ENCODE measurements around the gene CMTM4. TPM values are rescaled to one million over a fixed set of nuclear protein-coding genes. Genes with fewer than 3 reads are reported as not detected.

CMTM4 gene
- total RNA-seq, 5 donors from 2014 or later (not counting 1 experiment from before 2014, with no cell fraction given) = 1.1 to 2.3 (median 1.8) TPM

- H3K27me3 Mint-ChIP-seq = no peaks in the 10 kb centered on the region
- peaks cover 40 to 56% (median 47%) of the 10 kb centered on the region in 3 donors for H3K4me1 Mint-ChIP-seq
- no peaks in the 10 kb centered on the region for H3K27me3 ChIP-seq (replicated peaks in 1 of 2; ENCODE audit: control insufficient read depth in 2 of 2, extremely low read depth in 1 of 2, insufficient read depth in 2 of 2, low read length in 1 of 2)
- ChIA-PET POLR2A (no interaction called here), CTCF (interaction anchor here in 1 of 2 donors (1.1 to 2.5 kb wide), 2 partner anchors 42 kb away, joined by 3 to 17 read pairs; no protein-coding TSS in a partner anchor)
- WGBS (ENCODE audit: insufficient coverage) = under 1% methylated on average over 45 of the region's 61 CpGs
- DNase-seq (peak in 7 of 35 experiments; percentile 21 to 46 (median 28)), ATAC-seq (replicated peaks in 1 of 4) (peak in 3 of 4 experiments; percentile 2 to 6 (median 4))
- H3K9me3 ChIP-seq = no peaks in the 10 kb centered on the region
- peak overlapping the region; percentile 60 to 87 for H3K4me3 ChIP-seq (ENCODE audit: control insufficient read depth in 1 of 2, extremely low read depth in 1 of 2, low read length in 1 of 2)
- H3K4me3 Mint-ChIP-seq = peak overlapping the region; percentile 75 to 96 (median 83)
- H3K9me3 Mint-ChIP-seq = peaks cover 0 to 4% (median 0%) of the 10 kb centered on the region in 3 donors
- peak overlapping the region; percentile 74 for H3K27ac ChIP-seq (ENCODE audit: low read length)
- peak overlapping the region; percentile 89 to 93 for H3K27ac Mint-ChIP-seq
- peaks cover 5 to 18% of the 10 kb centered on the region in 2 donors for H3K36me3 ChIP-seq (ENCODE audit: control insufficient read depth in 2 of 2, extremely low read depth in 1 of 2, insufficient read depth in 1 of 2, low read length in 1 of 2)
- peaks cover 9 to 53% of the 10 kb centered on the region in 2 experiments for H3K4me1 ChIP-seq (ENCODE audit: control insufficient read depth in 1 of 2, extremely low read depth in 1 of 2, insufficient read depth in 2 of 2, low read length in 2 of 2)
- peaks cover 11% of the 10 kb centered on the region for H3K36me3 Mint-ChIP-seq
Observed at GRCh38 chr16:66605177-66605978, 91.2 kb downstream of the CMTM4 start.

- Histone ChIP-seq H3K27ac (ENCODE audit: low read length) (peak within 1 kb of the TSS; percentile 74), H3K27me3 (replicated peaks in 1 of 2; ENCODE audit: control insufficient read depth in 2 of 2, extremely low read depth in 1 of 2, insufficient read depth in 2 of 2, low read length in 1 of 2) (no peaks in the 10 kb centered on the region), H3K36me3 (ENCODE audit: control insufficient read depth in 2 of 2, extremely low read depth in 1 of 2, insufficient read depth in 1 of 2, low read length in 1 of 2) (peaks cover 1 to 10% of the 10 kb centered on the region in 2 donors), H3K4me3 (ENCODE audit: control insufficient read depth in 1 of 2, extremely low read depth in 1 of 2, low read length in 1 of 2) (peak within 1 kb of the TSS; percentile 72 to 87), H3K4me1 (ENCODE audit: control insufficient read depth in 1 of 2, extremely low read depth in 1 of 2, insufficient read depth in 2 of 2, low read length in 2 of 2) (peaks cover 9 to 54% of the 10 kb centered on the region in 2 experiments), H3K9me3 (no peaks in the 10 kb centered on the region)
- peak; percentile 56 to 61 (median 58) for ATAC-seq (replicated peaks in 1 of 4)
- Mint-ChIP-seq H3K4me3 (peak within 1 kb of the TSS; percentile 86 to 96 (median 90)), H3K27ac (peak within 1 kb of the TSS; percentile 93 to 94), H3K27me3 (no peaks in the 10 kb centered on the region), H3K36me3 (peaks cover 3% of the 10 kb centered on the region), H3K4me1 (peaks cover 44 to 62% (median 50%) of the 10 kb centered on the region in 3 donors), H3K9me3 (peaks cover 0 to 4% (median 0%) of the 10 kb centered on the region in 3 donors)
- DNase-seq = peak; percentile 34 to 82 (median 63)
- CTCF ChIA-PET = interaction anchor here (0.5 to 2.5 kb wide), 7 partner anchors 15 to 285 kb away, joined by 3 to 17 read pairs (median 3); partner anchors contain the start of gene NAE1 (in 1 of the 2)
- WGBS (ENCODE audit: insufficient coverage) = under 1% methylated on average over 75 of the region's 96 CpGs
- POLR2A ChIA-PET = no interaction called here
Observed at GRCh38 chr16:66604376-66605176, 92.0 kb downstream of the CMTM4 start, which contains the start of gene CMTM3. TSS of gene CMTM3 (plus strand) at chr16:66604704. CDS start at chr16:66604806, 102 bp downstream.

DNA sequence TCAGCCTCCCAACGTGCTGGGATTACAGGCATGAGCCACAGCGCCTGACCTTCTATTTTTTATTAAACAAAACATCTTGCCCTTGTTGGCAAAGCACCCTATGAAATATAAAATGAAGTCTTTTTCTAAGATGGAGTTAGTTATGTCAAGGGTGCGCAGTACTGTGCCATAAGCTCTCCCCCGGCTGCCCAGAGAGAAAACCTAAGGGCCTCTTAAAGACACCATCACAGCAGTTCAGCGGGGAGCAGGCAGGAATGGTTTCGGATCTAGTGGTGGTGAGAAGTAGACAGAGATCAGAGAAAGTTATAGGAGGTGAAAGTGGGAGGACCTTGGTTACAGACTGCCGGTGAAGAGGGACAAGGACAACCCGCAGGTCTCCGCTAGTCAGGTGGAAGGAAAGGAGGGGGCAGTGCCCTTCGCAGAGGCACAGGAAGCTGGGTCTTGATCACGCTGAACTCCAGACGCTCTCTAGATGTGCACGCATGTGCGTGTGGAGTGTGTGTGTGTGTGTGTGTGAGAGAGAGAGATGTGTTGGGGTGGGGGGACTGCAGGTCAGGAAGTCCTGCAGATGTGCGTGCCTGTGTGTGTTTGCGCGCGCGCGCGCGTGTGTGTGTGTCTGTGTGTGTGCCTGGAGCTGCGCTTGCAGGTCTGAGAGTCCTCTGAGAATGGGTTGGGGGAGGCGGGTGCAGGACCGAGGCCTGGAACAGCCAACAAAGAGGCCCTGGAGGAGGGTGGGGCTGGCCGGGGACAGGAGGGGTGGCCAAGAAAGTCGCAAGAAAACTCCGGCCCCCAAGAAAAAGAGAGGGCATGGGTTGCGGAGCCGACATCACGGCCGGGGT, 92.8 kb downstream of the CMTM4 start:
- peak overlapping the region; percentile 58 for H3K27ac ChIP-seq (ENCODE audit: low read length)
- no peaks in the 10 kb centered on the region for H3K9me3 ChIP-seq
- Mint-ChIP-seq H3K27me3 (no peaks in the 10 kb centered on the region), H3K36me3 (peaks cover 3% of the 10 kb centered on the region), H3K4me3 (peak overlapping the region; percentile 86 to 96 (median 90)), H3K4me1 (peaks cover 47 to 67% (median 52%) of the 10 kb centered on the region in 3 donors), H3K27ac (peak overlapping the region; percentile 90 to 94), H3K9me3 (peaks cover 0 to 4% (median 0%) of the 10 kb centered on the region in 3 donors)
- WGBS (ENCODE audit: insufficient coverage) = under 1% methylated on average over 25 of the region's 32 CpGs
- H3K36me3 ChIP-seq (ENCODE audit: control insufficient read depth in 2 of 2, extremely low read depth in 1 of 2, insufficient read depth in 1 of 2, low read length in 1 of 2) = peaks cover 0 to 2% of the 10 kb centered on the region in 2 donors
- DNase-seq (peak; percentile 62 to 88 (median 76)), ATAC-seq (replicated peaks in 1 of 4) (peak; percentile 70 to 74 (median 72))
- peaks cover 9 to 51% of the 10 kb centered on the region in 2 experiments for H3K4me1 ChIP-seq (ENCODE audit: control insufficient read depth in 1 of 2, extremely low read depth in 1 of 2, insufficient read depth in 2 of 2, low read length in 2 of 2)
- peak overlapping the region; percentile 72 to 87 for H3K4me3 ChIP-seq (ENCODE audit: control insufficient read depth in 1 of 2, extremely low read depth in 1 of 2, low read length in 1 of 2)
- ChIA-PET POLR2A (no interaction called here), CTCF (interaction anchor here (0.5 to 2.5 kb wide), 6 partner anchors 14 to 227 kb away, joined by 3 to 17 read pairs (median 4); partner anchors contain the start of gene NAE1 (in 1 of the 2))
- no peaks in the 10 kb centered on the region for H3K27me3 ChIP-seq (replicated peaks in 1 of 2; ENCODE audit: control insufficient read depth in 2 of 2, extremely low read depth in 1 of 2, insufficient read depth in 2 of 2, low read length in 1 of 2)

DNA sequence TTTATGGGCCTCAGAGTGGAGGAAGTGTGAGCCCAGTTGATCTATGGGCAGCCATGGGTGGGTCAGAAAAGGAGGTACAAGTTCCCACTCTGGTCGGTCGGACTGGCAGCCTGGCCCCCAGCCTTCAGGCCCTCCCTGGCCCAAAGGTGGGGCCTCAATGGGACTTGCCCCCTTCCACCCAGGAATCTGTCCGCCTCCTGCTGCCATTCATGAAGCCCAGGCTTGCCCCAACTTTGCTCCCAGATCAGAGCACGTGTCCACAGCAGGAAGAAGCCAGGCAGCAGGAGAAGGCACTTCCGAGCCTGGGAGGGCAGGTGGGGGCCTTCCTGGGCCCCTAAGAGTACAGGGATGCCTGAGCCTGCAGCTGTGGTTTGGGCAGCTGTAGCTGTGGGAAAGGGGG, 95.1 kb downstream of the CMTM4 start:
- H3K9me3 ChIP-seq = no peaks in the 10 kb centered on the region
- H3K4me3 ChIP-seq (ENCODE audit: control insufficient read depth in 1 of 2, extremely low read depth in 1 of 2, low read length in 1 of 2) = no peak overlapping the region
- H3K27ac ChIP-seq (ENCODE audit: low read length) = no peak overlapping the region
- DNase-seq = no peak
- Mint-ChIP-seq H3K27me3 (no peaks in the 10 kb centered on the region), H3K36me3 (no peaks in the 10 kb centered on the region), H3K27ac (no peak overlapping the region), H3K4me3 (no peak overlapping the region), H3K9me3 (peaks cover 0 to 4% (median 0%) of the 10 kb centered on the region in 3 donors), H3K4me1 (peaks cover 44 to 63% (median 52%) of the 10 kb centered on the region in 3 donors)
- ATAC-seq (replicated peaks in 1 of 4) = no peak
- H3K27me3 ChIP-seq (replicated peaks in 1 of 2; ENCODE audit: control insufficient read depth in 2 of 2, extremely low read depth in 1 of 2, insufficient read depth in 2 of 2, low read length in 1 of 2) = no peaks in the 10 kb centered on the region
- ChIA-PET CTCF (interaction anchor here in 1 of 2 donors (0.7 kb wide), 1 partner anchor 39 kb away, joined by 7 read pairs; no protein-coding TSS in a partner anchor), POLR2A (no interaction called here)
- peaks cover 5 to 33% of the 10 kb centered on the region in 2 experiments for H3K4me1 ChIP-seq (ENCODE audit: control insufficient read depth in 1 of 2, extremely low read depth in 1 of 2, insufficient read depth in 2 of 2, low read length in 2 of 2)
- 89% methylated on average over 5 of the region's 5 CpGs for WGBS (ENCODE audit: insufficient coverage)
- H3K36me3 ChIP-seq (ENCODE audit: control insufficient read depth in 2 of 2, extremely low read depth in 1 of 2, insufficient read depth in 1 of 2, low read length in 1 of 2) = no peaks in the 10 kb centered on the region

DNA sequence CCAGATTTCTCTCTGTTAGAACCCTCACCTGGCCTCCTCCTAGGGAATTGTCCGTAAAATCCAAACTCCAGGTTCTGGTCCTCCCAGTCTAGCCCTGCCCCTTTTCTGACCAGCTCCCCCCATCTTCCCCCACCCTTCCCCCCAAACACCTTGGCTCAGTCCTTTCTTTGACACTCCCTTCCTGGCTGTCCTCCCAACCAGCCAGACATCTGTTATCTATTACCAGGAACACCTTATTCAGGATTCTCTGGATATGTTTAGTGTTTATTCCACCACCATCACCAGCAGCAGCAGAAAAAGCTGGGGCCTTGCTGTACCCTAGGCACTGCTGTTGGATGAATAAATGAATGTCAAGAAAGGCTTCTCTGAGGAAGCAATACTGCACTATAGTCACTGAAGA, 96.1 kb downstream of the CMTM4 start:
- H3K9me3 Mint-ChIP-seq = peaks cover 0 to 4% (median 0%) of the 10 kb centered on the region in 3 donors
- CTCF ChIA-PET = interaction anchor here in 1 of 2 donors (0.6 kb wide), 1 partner anchor 8 kb away, joined by 4 read pairs; no protein-coding TSS in a partner anchor
- no peak for ATAC-seq (replicated peaks in 1 of 4)

More for the DNA sequence above, 96.1 kb downstream of the CMTM4 start:
- POLR2A ChIA-PET = interaction anchor here (0.5 to 0.6 kb wide), 2 partner anchors 69 to 1683 kb away, joined by 3 to 9 read pairs; no protein-coding TSS in a partner anchor
- no peaks in the 10 kb centered on the region for H3K36me3 Mint-ChIP-seq
- peaks cover 0 to 23% of the 10 kb centered on the region in 2 experiments for H3K4me1 ChIP-seq (ENCODE audit: control insufficient read depth in 1 of 2, extremely low read depth in 1 of 2, insufficient read depth in 2 of 2, low read length in 2 of 2)
- no peak overlapping the region for H3K4me3 Mint-ChIP-seq
- H3K27me3 ChIP-seq (replicated peaks in 1 of 2; ENCODE audit: control insufficient read depth in 2 of 2, extremely low read depth in 1 of 2, insufficient read depth in 2 of 2, low read length in 1 of 2) = no peaks in the 10 kb centered on the region
- H3K9me3 ChIP-seq = no peaks in the 10 kb centered on the region
- no peaks in the 10 kb centered on the region for H3K27me3 Mint-ChIP-seq
- no peaks in the 10 kb centered on the region for H3K36me3 ChIP-seq (ENCODE audit: control insufficient read depth in 2 of 2, extremely low read depth in 1 of 2, insufficient read depth in 1 of 2, low read length in 1 of 2)
- no peak overlapping the region for H3K27ac ChIP-seq (ENCODE audit: low read length)
- peaks cover 37 to 53% (median 45%) of the 10 kb centered on the region in 3 donors for H3K4me1 Mint-ChIP-seq
- peak overlapping the region; percentile 61 to 69 for H3K27ac Mint-ChIP-seq
- WGBS (ENCODE audit: insufficient coverage) = 93% methylated on average over 1 of the region's 1 CpG
- no peak overlapping the region for H3K4me3 ChIP-seq (ENCODE audit: control insufficient read depth in 1 of 2, extremely low read depth in 1 of 2, low read length in 1 of 2)
- DNase-seq = no peak
